HEK293 (cell line): Measurements from ENCODE around the gene DYNC2I2.

Source experiments
- GLI4 ChIP-seq: fragments of 450-650 bp; formaldehyde crosslinking; IDR thresholded peaks from 2 replicates; pipeline ENCODE4 v1.5.1; 2016; ENCODE audit warnings: missing biosample characterization, missing genetic modification characterization
- MZF1 ChIP-seq: fragments of 450-650 bp; formaldehyde crosslinking; IDR thresholded peaks from 2 replicates; pipeline ENCODE4 v1.5.1; 2017; ENCODE audit warnings: missing biosample characterization, missing genetic modification characterization, borderline replicate concordance
- PRDM10 ChIP-seq: fragments of 450-650 bp; formaldehyde crosslinking; IDR thresholded peaks from 2 replicates; pipeline ENCODE4 v1.5.1; 2016; ENCODE audit warnings: missing biosample characterization, missing genetic modification characterization
- SP2 ChIP-seq: fragments of 450-650 bp; formaldehyde crosslinking; IDR thresholded peaks from 2 replicates; pipeline ENCODE4 v1.5.1; 2016; ENCODE audit warnings: missing biosample characterization, missing genetic modification characterization
- TCF7L2 ChIP-seq: IDR thresholded peaks from 2 replicates; pipeline ENCODE4 v1.6.1; 2011; ENCODE audit warnings: low read depth, mild to moderate bottlenecking, inconsistent platforms, low read length, moderate library complexity, borderline replicate concordance
- WT1 ChIP-seq: fragments of 450-650 bp; formaldehyde crosslinking; IDR thresholded peaks from 2 replicates; pipeline ENCODE4 v1.5.1; 2016; ENCODE audit warnings: missing biosample characterization, missing genetic modification characterization
- ZBTB17 ChIP-seq: fragments of 450-650 bp; formaldehyde crosslinking; IDR thresholded peaks from 2 replicates; pipeline ENCODE4 v1.5.1; 2016; ENCODE audit warnings: missing biosample characterization, missing genetic modification characterization
- ZFP69B ChIP-seq: fragments of 450-650 bp; formaldehyde crosslinking; IDR thresholded peaks from 2 replicates; pipeline ENCODE4 v1.5.1; 2016; ENCODE audit warnings: missing biosample characterization, missing genetic modification characterization
- ZNF169 ChIP-seq: fragments of 450-650 bp; formaldehyde crosslinking; IDR thresholded peaks from 2 replicates; pipeline ENCODE4 v1.5.1; 2016; ENCODE audit warnings: missing biosample characterization, missing genetic modification characterization
- ZNF184 ChIP-seq: fragments of 450-650 bp; IDR thresholded peaks from 2 replicates; pipeline ENCODE4 v1.5.1; 2018; ENCODE audit warnings: missing biosample characterization, mild to moderate bottlenecking, missing genetic modification characterization
- ZNF221 ChIP-seq: fragments of 450-650 bp; formaldehyde crosslinking; IDR thresholded peaks from 2 replicates; pipeline ENCODE4 v1.5.1; 2017; ENCODE audit warnings: missing biosample characterization, missing genetic modification characterization, borderline replicate concordance
- ZNF239 ChIP-seq: fragments of 450-650 bp; formaldehyde crosslinking; IDR thresholded peaks from 2 replicates; pipeline ENCODE4 v1.5.1; 2016; ENCODE audit warnings: missing biosample characterization, missing genetic modification characterization
- ZNF274 ChIP-seq, 2 experiments: fragments of 200-500 bp in 1 of 2; fragments of 450-650 bp in 1 of 2; sonication (Bioruptor generic) in 1 of 2; formaldehyde crosslinking in 1 of 2; IDR thresholded peaks; 2 replicates each; pipeline versions ENCODE4 v1.5.1 to v1.6.1; 2014 to 2016; ENCODE audit warnings: borderline replicate concordance in 1 of 2, inconsistent platforms in 1 of 2, low read length in 1 of 2, missing biosample characterization in 1 of 2, missing genetic modification characterization in 1 of 2
- ZNF311 ChIP-seq: fragments of 450-650 bp; formaldehyde crosslinking; IDR thresholded peaks from 2 replicates; pipeline ENCODE4 v1.5.1; 2017; ENCODE audit warnings: missing biosample characterization, missing genetic modification characterization, borderline replicate concordance
- ZNF37A ChIP-seq: fragments of 450-650 bp; IDR thresholded peaks from 2 replicates; pipeline ENCODE4 v1.5.1; 2018; ENCODE audit warnings: missing biosample characterization, missing genetic modification characterization
- ZNF394 ChIP-seq: fragments of 450-650 bp; formaldehyde crosslinking; IDR thresholded peaks from 2 replicates; pipeline ENCODE4 v1.5.1; 2016; ENCODE audit warnings: missing biosample characterization, missing genetic modification characterization, mild to moderate bottlenecking, moderate library complexity, borderline replicate concordance
- ZNF433 ChIP-seq: fragments of 450-650 bp; formaldehyde crosslinking; IDR thresholded peaks from 2 replicates; pipeline ENCODE4 v1.5.1; 2016; ENCODE audit warnings: missing biosample characterization, missing genetic modification characterization, low read depth
- ZNF548 ChIP-seq: fragments of 450-650 bp; formaldehyde crosslinking; IDR thresholded peaks from 2 replicates; pipeline ENCODE4 v1.5.1; 2016; ENCODE audit warnings: missing biosample characterization, missing genetic modification characterization
- ZNF624 ChIP-seq: fragments of 450-650 bp; formaldehyde crosslinking; IDR thresholded peaks from 2 replicates; pipeline ENCODE4 v1.5.1; 2017; ENCODE audit warnings: missing biosample characterization, missing genetic modification characterization
- ZNF654 ChIP-seq: fragments of 450-650 bp; formaldehyde crosslinking; IDR thresholded peaks from 2 replicates; pipeline ENCODE4 v1.5.1; 2016; ENCODE audit warnings: low read depth, missing biosample characterization, missing genetic modification characterization
- ZNF843 ChIP-seq: fragments of 450-650 bp; formaldehyde crosslinking; IDR thresholded peaks from 2 replicates; pipeline ENCODE4 v1.5.1; 2016; ENCODE audit warnings: missing biosample characterization, missing genetic modification characterization
- TF ChIP-seq, protein P1 (sequence below): fragments of 450-650 bp; formaldehyde crosslinking; IDR thresholded peaks from 2 replicates; pipeline ENCODE4 v1.5.1; 2016; ENCODE audit warnings: missing biosample characterization, missing genetic modification characterization
- TF ChIP-seq, protein P2 (sequence below): IDR thresholded peaks from 2 replicates; pipeline ENCODE4 v1.6.1; 2011; ENCODE audit warnings: mild to moderate bottlenecking, low read depth, low read length, borderline replicate concordance
- TF ChIP-seq, protein P3 (sequence below): fragments of 450-650 bp; IDR thresholded peaks from 2 replicates; pipeline ENCODE4 v1.5.1; 2018; ENCODE audit warnings: missing biosample characterization, missing genetic modification characterization
- TF ChIP-seq, protein P4 (sequence below): fragments of 450-650 bp; formaldehyde crosslinking; optimal IDR thresholded peaks from 2 replicates; pipeline ENCODE3; 2016; ENCODE audit warnings: missing biosample characterization, mild to moderate bottlenecking, missing genetic modification characterization
- TF ChIP-seq, protein P5 (sequence below): fragments of 450-650 bp; formaldehyde crosslinking; IDR thresholded peaks from 2 replicates; pipeline ENCODE4 v1.5.1; 2017; ENCODE audit warnings: missing biosample characterization, missing genetic modification characterization

The DYNC2I2 gene

GRCh38 chr9:128684325-128685199, 27.9 kb upstream of the DYNC2I2 start (continued):
- TF ChIP-seq, protein P1, sequence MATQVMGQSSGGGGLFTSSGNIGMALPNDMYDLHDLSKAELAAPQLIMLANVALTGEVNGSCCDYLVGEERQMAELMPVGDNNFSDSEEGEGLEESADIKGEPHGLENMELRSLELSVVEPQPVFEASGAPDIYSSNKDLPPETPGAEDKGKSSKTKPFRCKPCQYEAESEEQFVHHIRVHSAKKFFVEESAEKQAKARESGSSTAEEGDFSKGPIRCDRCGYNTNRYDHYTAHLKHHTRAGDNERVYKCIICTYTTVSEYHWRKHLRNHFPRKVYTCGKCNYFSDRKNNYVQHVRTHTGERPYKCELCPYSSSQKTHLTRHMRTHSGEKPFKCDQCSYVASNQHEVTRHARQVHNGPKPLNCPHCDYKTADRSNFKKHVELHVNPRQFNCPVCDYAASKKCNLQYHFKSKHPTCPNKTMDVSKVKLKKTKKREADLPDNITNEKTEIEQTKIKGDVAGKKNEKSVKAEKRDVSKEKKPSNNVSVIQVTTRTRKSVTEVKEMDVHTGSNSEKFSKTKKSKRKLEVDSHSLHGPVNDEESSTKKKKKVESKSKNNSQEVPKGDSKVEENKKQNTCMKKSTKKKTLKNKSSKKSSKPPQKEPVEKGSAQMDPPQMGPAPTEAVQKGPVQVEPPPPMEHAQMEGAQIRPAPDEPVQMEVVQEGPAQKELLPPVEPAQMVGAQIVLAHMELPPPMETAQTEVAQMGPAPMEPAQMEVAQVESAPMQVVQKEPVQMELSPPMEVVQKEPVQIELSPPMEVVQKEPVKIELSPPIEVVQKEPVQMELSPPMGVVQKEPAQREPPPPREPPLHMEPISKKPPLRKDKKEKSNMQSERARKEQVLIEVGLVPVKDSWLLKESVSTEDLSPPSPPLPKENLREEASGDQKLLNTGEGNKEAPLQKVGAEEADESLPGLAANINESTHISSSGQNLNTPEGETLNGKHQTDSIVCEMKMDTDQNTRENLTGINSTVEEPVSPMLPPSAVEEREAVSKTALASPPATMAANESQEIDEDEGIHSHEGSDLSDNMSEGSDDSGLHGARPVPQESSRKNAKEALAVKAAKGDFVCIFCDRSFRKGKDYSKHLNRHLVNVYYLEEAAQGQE (tag by site-specific recombination), result no peak
- TF ChIP-seq GLI4 (tag by site-specific recombination) (no peak), PRDM10 (tag by site-specific recombination) (peak; percentile 86), TCF7L2 (no peak), ZNF433 (tag by site-specific recombination) (no peak), ZNF624 (no peak), ZNF843 (0 out of 2 replicates have a peak, but pooled peaks have one; percentile 25), ZNF221 (tag by site-specific recombination) (no peak), SP2 (tag by site-specific recombination) (peak; percentile 80), ZNF274 (IDR thresholded peaks at IDR 0.05; ENCODE audit: low read length) (no peak), ZNF274 (tag by site-specific recombination; IDR thresholded peaks at IDR 0.05; ENCODE audit: borderline replicate concordance) (no peak), ZFP69B (tag by site-specific recombination) (no peak), ZNF37A (tag by site-specific recombination) (no peak), MZF1 (tag by site-specific recombination) (no peak), ZBTB17 (tag by site-specific recombination) (peak; percentile 95), ZNF311 (tag by site-specific recombination) (no peak), ZNF548 (tag by site-specific recombination) (no peak), ZNF654 (no peak), ZNF394 (no peak; the same call in 1 of the 2 replicates), ZNF184 (no peak), ZNF239 (tag by site-specific recombination) (no peak), WT1 (tag by site-specific recombination) (peak; percentile 64), ZNF169 (tag by site-specific recombination) (no peak)
- TF ChIP-seq, protein P2, sequence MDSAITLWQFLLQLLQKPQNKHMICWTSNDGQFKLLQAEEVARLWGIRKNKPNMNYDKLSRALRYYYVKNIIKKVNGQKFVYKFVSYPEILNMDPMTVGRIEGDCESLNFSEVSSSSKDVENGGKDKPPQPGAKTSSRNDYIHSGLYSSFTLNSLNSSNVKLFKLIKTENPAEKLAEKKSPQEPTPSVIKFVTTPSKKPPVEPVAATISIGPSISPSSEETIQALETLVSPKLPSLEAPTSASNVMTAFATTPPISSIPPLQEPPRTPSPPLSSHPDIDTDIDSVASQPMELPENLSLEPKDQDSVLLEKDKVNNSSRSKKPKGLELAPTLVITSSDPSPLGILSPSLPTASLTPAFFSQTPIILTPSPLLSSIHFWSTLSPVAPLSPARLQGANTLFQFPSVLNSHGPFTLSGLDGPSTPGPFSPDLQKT, result no peak
- TF ChIP-seq, protein P3, sequence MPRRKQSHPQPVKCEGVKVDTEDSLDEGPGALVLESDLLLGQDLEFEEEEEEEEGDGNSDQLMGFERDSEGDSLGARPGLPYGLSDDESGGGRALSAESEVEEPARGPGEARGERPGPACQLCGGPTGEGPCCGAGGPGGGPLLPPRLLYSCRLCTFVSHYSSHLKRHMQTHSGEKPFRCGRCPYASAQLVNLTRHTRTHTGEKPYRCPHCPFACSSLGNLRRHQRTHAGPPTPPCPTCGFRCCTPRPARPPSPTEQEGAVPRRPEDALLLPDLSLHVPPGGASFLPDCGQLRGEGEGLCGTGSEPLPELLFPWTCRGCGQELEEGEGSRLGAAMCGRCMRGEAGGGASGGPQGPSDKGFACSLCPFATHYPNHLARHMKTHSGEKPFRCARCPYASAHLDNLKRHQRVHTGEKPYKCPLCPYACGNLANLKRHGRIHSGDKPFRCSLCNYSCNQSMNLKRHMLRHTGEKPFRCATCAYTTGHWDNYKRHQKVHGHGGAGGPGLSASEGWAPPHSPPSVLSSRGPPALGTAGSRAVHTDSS (tag by site-specific recombination), result peak; percentile 64; the same call in 1 of the 2 replicates
- TF ChIP-seq, protein P4, sequence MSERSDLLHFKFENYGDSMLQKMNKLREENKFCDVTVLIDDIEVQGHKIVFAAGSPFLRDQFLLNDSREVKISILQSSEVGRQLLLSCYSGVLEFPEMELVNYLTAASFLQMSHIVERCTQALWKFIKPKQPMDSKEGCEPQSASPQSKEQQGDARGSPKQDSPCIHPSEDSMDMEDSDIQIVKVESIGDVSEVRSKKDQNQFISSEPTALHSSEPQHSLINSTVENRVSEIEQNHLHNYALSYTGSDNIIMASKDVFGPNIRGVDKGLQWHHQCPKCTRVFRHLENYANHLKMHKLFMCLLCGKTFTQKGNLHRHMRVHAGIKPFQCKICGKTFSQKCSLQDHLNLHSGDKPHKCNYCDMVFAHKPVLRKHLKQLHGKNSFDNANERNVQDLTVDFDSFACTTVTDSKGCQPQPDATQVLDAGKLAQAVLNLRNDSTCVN (tag by site-specific recombination), result peak; percentile 28
- TF ChIP-seq, protein P5, sequence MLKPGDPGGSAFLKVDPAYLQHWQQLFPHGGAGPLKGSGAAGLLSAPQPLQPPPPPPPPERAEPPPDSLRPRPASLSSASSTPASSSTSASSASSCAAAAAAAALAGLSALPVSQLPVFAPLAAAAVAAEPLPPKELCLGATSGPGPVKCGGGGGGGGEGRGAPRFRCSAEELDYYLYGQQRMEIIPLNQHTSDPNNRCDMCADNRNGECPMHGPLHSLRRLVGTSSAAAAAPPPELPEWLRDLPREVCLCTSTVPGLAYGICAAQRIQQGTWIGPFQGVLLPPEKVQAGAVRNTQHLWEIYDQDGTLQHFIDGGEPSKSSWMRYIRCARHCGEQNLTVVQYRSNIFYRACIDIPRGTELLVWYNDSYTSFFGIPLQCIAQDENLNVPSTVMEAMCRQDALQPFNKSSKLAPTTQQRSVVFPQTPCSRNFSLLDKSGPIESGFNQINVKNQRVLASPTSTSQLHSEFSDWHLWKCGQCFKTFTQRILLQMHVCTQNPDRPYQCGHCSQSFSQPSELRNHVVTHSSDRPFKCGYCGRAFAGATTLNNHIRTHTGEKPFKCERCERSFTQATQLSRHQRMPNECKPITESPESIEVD, result no peak
